Right kidney (tissue), 1 donor: ENCODE measurements around the gene LDB3.

Source experiments
- DNase-seq: peaks from one replicate; pipeline ENCODE4 v3.0.0-alpha.2; 2016

Gene LDB3

GRCh38 chr10:86768412-86769062 lies 100.2 kb downstream of the LDB3 start:
- DNase-seq = no peak

- DNase-seq = no peak
Observed at GRCh38 chr10:86769991-86770390, 101.7 kb downstream of the LDB3 start.

- DNase-seq = no peak
Observed at GRCh38 chr10:86770412-86770960, 102.2 kb downstream of the LDB3 start.

GRCh38 chr10:86773498-86773897 lies 105.2 kb downstream of the LDB3 start:
- DNase-seq = no peak

- no peak for DNase-seq
Observed at GRCh38 chr10:86775056-86775869, 107.0 kb downstream of the LDB3 start.

GRCh38 chr10:86775870-86776180 lies 107.5 kb downstream of the LDB3 start:
- no peak for DNase-seq

GRCh38 chr10:86779220-86780017 lies 111.1 kb downstream of the LDB3 start:
- no peak for DNase-seq

- DNase-seq = no peak
Observed at GRCh38 chr10:86782701-86783418, 114.5 kb downstream of the LDB3 start.

- no peak for DNase-seq
Observed at GRCh38 chr10:86785037-86785436, 116.7 kb downstream of the LDB3 start.
